ENCODE measurements around the gene PCNX2.

Gene PCNX2

GRCh38 chr1:233216009-233216408, 79.5 kb downstream of the PCNX2 start (continued):
- TF ChIP-seq ZNF837 (tag by site-specific recombination; IDR thresholded peaks at IDR 0.05) (no peak), ZBTB8A (tag by site-specific recombination; IDR thresholded peaks at IDR 0.05) (no peak), ZNF548 (tag by site-specific recombination; IDR thresholded peaks at IDR 0.05) (no peak), ZFP41 (tag by site-specific recombination; IDR thresholded peaks at IDR 0.05; ENCODE audit: borderline replicate concordance) (no peak), ZNF133 (tag by site-specific recombination; IDR thresholded peaks at IDR 0.05) (no peak)

GRCh38 chr1:233215135-233215760, 80.3 kb downstream of the PCNX2 start:
- H3K9me3 ChIP-seq (ENCODE audit: control insufficient read depth, insufficient read depth, low read depth, low read length): no peaks in the 10 kb centered on the region
- POLR2A ChIA-PET: interaction anchor here (0.5 kb wide), 1 partner anchor 97 kb away, joined by 4 read pairs; no protein-coding TSS in a partner anchor
- TF ChIP-seq ZNF747 (tag by site-specific recombination; IDR thresholded peaks at IDR 0.05) (no peak), ZBTB17 (tag by site-specific recombination; IDR thresholded peaks at IDR 0.05) (peak; percentile 94), ZNF629 (tag by site-specific recombination; IDR thresholded peaks at IDR 0.05) (no peak), ZNF843 (tag by site-specific recombination; IDR thresholded peaks at IDR 0.05) (peak; percentile 28; the same call in 1 of the 2 replicates), ZNF121 (tag by site-specific recombination; IDR thresholded peaks at IDR 0.05) (0 out of 2 replicates have a peak, but pooled peaks have one; percentile 42), ZBTB8A (tag by site-specific recombination; IDR thresholded peaks at IDR 0.05) (0 out of 2 replicates have a peak, but pooled peaks have one; percentile 19), PRDM6 (tag by site-specific recombination; IDR thresholded peaks at IDR 0.05) (peak; percentile 87), ZNF621 (tag by site-specific recombination; IDR thresholded peaks at IDR 0.05) (no peak), FEZF1 (tag by site-specific recombination; IDR thresholded peaks at IDR 0.05) (peak; percentile 48; the same call in 1 of the 2 replicates), OSR2 (tag by site-specific recombination; IDR thresholded peaks at IDR 0.05) (peak; percentile 42; the same call in 1 of the 2 replicates), KLF10 (tag by site-specific recombination; IDR thresholded peaks at IDR 0.05) (0 out of 2 replicates have a peak, but pooled peaks have one; percentile 17), WT1 (tag by site-specific recombination; IDR thresholded peaks at IDR 0.05) (peak; percentile 58; the same call in 1 of the 2 replicates), GFI1B (tag by site-specific recombination; IDR thresholded peaks at IDR 0.05) (peak; percentile 39; the same call in 1 of the 2 replicates), KLF16 (tag by site-specific recombination; IDR thresholded peaks at IDR 0.05) (0 out of 2 replicates have a peak, but pooled peaks have one; percentile 17)
- H3K4me1 ChIP-seq (ENCODE audit: control insufficient read depth, insufficient read depth, low read length): peaks cover 10% of the 10 kb centered on the region; the same call in 1 of the 2 replicates
- CTCF ChIA-PET: interaction anchor here (0.5 to 0.6 kb wide), 2 partner anchors 9 to 906 kb away, joined by 3 read pairs; no protein-coding TSS in a partner anchor
- H3K27ac ChIP-seq (ENCODE audit: extremely low read depth, low read depth, low read length): no peak overlapping the region
- peaks cover 7 to 11% of the 10 kb centered on the region in 2 experiments; a peak in 2 of 3 replicates for H3K36me3 ChIP-seq (ENCODE audit: control insufficient read depth in 2 of 2, insufficient read depth in 1 of 2, low read length in 2 of 2)
- no peak overlapping the region for H3K4me3 ChIP-seq (ENCODE audit: low read depth, low read length)

- Histone ChIP-seq H3K27ac (ENCODE audit: extremely low read depth, low read depth, low read length) (no peak overlapping the region), H3K9me3 (ENCODE audit: control insufficient read depth, insufficient read depth, low read depth, low read length) (no peaks in the 10 kb centered on the region), H3K36me3 (ENCODE audit: control insufficient read depth in 2 of 2, insufficient read depth in 1 of 2, low read length in 2 of 2) (peaks cover 5 to 6% of the 10 kb centered on the region in 2 experiments; a peak in 2 of 3 replicates), H3K4me3 (ENCODE audit: low read depth, low read length) (no peak overlapping the region), H3K4me1 (ENCODE audit: control insufficient read depth, insufficient read depth, low read length) (peaks cover 10% of the 10 kb centered on the region; the same call in 1 of the 2 replicates)
- no peak for TF ChIP-seq ZNF621 (tag by site-specific recombination; IDR thresholded peaks at IDR 0.05)
- TF ChIP-seq ZNF423 (tag by site-specific recombination; IDR thresholded peaks at IDR 0.05): no peak
- TF ChIP-seq ZNF776 (tag by site-specific recombination; IDR thresholded peaks at IDR 0.05; ENCODE audit: borderline replicate concordance): no peak
- no peak for TF ChIP-seq ZBTB44 (tag by site-specific recombination; IDR thresholded peaks at IDR 0.05)
- no peak for TF ChIP-seq ZNF350 (tag by site-specific recombination; IDR thresholded peaks at IDR 0.05)
- no peak for TF ChIP-seq ZNF513 (tag by site-specific recombination; IDR thresholded peaks at IDR 0.05)
- CTCF ChIA-PET: interaction anchor here (0.5 kb wide), 1 partner anchor 1258 kb away, joined by 3 read pairs; no protein-coding TSS in a partner anchor
- POLR2A ChIA-PET: no interaction called here
These were observed 83.9 kb downstream of the PCNX2 start for GRCh38 chr1:233211595-233211994.
